GM13977 (cell line): ENCODE data around the gene MRAP.

Experiments
- DNase-seq: peaks from one replicate; pipeline ENCODE4 v3.0.0; 2012; ENCODE audit warnings: low spot score
- in situ Hi-C: fragments of 300-500 bp; cut with MboI; formaldehyde crosslinking; loops from one replicate; pipeline ENCODE4 v1.12.0; 2022; ENCODE audit warnings: low sequenced_read_pairs, low pct_unique_long_range_greater_than_20kb, mixed read lengths, inconsistent platforms; ENCODE audit not compliant: unreplicated experiment
- TF ChIP-seq, protein P1 (sequence below): IDR thresholded peaks from 2 replicates; pipeline ENCODE4 v1.5.1; 2012; ENCODE audit warnings: mild to moderate bottlenecking, control low read depth; ENCODE audit not compliant: insufficient read depth; ENCODE audit errors: extremely low read depth, missing control alignments

The MRAP gene

DNA sequence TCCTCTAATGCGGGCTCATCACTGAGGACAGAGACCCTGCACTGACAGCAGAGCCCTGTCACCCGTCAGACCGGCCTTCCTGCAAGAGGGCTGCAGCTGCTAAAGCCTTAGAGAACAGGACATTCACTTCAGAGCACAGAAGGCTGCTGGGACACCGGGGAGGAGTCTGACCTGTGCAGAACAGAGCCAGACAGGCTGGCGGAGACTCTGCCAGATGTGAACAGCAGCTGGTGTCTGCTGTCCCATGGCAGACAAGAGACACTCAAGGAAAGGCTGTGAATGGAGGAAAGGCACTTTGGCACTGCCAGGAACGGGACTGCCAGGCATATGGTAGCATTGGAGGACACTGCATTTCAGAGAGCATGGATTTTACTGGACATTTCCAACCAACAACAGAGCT lies 21.4 kb downstream of the MRAP start:
- in situ Hi-C loops = no loop called here
- TF ChIP-seq, protein P1, sequence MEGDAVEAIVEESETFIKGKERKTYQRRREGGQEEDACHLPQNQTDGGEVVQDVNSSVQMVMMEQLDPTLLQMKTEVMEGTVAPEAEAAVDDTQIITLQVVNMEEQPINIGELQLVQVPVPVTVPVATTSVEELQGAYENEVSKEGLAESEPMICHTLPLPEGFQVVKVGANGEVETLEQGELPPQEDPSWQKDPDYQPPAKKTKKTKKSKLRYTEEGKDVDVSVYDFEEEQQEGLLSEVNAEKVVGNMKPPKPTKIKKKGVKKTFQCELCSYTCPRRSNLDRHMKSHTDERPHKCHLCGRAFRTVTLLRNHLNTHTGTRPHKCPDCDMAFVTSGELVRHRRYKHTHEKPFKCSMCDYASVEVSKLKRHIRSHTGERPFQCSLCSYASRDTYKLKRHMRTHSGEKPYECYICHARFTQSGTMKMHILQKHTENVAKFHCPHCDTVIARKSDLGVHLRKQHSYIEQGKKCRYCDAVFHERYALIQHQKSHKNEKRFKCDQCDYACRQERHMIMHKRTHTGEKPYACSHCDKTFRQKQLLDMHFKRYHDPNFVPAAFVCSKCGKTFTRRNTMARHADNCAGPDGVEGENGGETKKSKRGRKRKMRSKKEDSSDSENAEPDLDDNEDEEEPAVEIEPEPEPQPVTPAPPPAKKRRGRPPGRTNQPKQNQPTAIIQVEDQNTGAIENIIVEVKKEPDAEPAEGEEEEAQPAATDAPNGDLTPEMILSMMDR = no peak
- DNase-seq = no peak

- TF ChIP-seq, protein P1 = no peak
- DNase-seq = no peak
- in situ Hi-C loops = no loop called here
Measured at GRCh38 chr21:32320726-32321125, 22.1 kb downstream of the MRAP start.

- in situ Hi-C loops = no loop called here
- DNase-seq = no peak
- TF ChIP-seq, protein P1 = no peak
Measured at GRCh38 chr21:32321480-32321879, 22.8 kb downstream of the MRAP start.

- DNase-seq = no peak
- in situ Hi-C loops = no loop called here
- TF ChIP-seq, protein P1 = no peak
Measured at GRCh38 chr21:32322103-32322502, 23.4 kb downstream of the MRAP start.

GRCh38 chr21:32322676-32323075 lies 24.0 kb downstream of the MRAP start:
- TF ChIP-seq, protein P1 = no peak
- DNase-seq = no peak
- in situ Hi-C loops = no loop called here

- no peak for DNase-seq
- in situ Hi-C loops = no loop called here
- TF ChIP-seq, protein P1 = no peak
Measured at GRCh38 chr21:32325706-32326105, 27.1 kb downstream of the MRAP start.

DNA sequence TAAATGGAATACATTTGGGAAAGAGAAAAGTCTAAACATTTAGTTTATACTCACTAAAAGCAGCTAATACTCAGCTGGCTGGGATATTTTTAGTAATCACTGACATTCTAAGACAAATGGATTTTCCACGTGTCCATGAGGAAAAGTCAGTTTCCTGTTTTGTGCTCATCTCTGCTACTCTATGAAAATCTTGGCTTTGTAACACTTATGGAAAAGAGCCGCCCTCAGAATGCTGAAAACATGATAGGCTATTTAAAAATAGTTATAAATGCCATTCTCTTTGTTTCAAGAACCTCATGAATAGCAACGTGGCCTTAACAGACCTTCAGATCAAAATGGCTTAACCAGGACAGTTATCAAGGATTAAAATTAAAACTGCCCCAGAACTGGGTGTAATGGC lies 29.9 kb downstream of the MRAP start:
- TF ChIP-seq, protein P1 = no peak
- in situ Hi-C loops = no loop called here
- no peak for DNase-seq
